Activated B cell treated with CpG ODN at 0.5 μM for 24 hours (primary cell): ENCODE results near the gene DUSP3. TPM values are rescaled to one million over a fixed set of nuclear protein-coding genes. Genes with fewer than 3 reads are reported as not detected.

Source experiments
- ATAC-seq: fragments of 200-7000 bp; cut with Tn5 transposase; one replicate; pipeline ENCODE4 v1.10.0; 2021; ENCODE audit warnings: low read depth, mild to moderate bottlenecking, moderate library complexity
- CTCF ChIA-PET: fragments of 350-600 bp; sonication (Branson Sonifier 250); formaldehyde crosslinking; loops from one replicate; lab custom pipeline; 2021; ENCODE audit warnings: antibody characterized with exemption; lab: Charles Lee
- POLR2A ChIA-PET: fragments of 350-600 bp; sonication (Branson Sonifier 250); formaldehyde crosslinking; loops from one replicate; lab custom pipeline; 2021; ENCODE audit warnings: antibody characterized with exemption; lab: Charles Lee
- DNase-seq: peaks from one replicate; pipeline ENCODE4 v3.0.0; 2022
- H3K27ac Mint-ChIP-seq: one replicate; pipeline ENCODE4 v1.8.0; 2020; ENCODE audit warnings: mixed read lengths
- H3K27me3 Mint-ChIP-seq: one replicate; pipeline ENCODE4 v1.8.0; 2021; ENCODE audit warnings: mixed read lengths
- H3K36me3 Mint-ChIP-seq: one replicate; pipeline ENCODE4 v1.8.0; 2021; ENCODE audit warnings: low read depth, mixed read lengths
- H3K4me1 Mint-ChIP-seq: one replicate; pipeline ENCODE4 v1.8.0; 2021; ENCODE audit warnings: mixed read lengths
- H3K4me3 Mint-ChIP-seq: one replicate; pipeline ENCODE4 v1.8.0; 2020; ENCODE audit warnings: mild to moderate bottlenecking, mixed read lengths
- H3K9me3 Mint-ChIP-seq: one replicate; pipeline ENCODE4 v1.8.0; 2020; ENCODE audit warnings: mixed read lengths
- intact Hi-C: fragments of 100-400 bp; cut with micrococcal nuclease; formaldehyde crosslinking; loops from one replicate; pipeline ENCODE4 v1.15.1; 2024
- total RNA-seq: library from RNA; stranded (reverse); gene quantifications from 2 replicates; pipeline ENCODE4 v1.2.3, GENCODE V29; 2022
- TF ChIP-seq, protein P1 (sequence below): fragments of 200-600 bp; IDR thresholded peaks from one replicate; pipeline ENCODE4 v1.8.0; 2022; ENCODE audit warnings: antibody characterized with exemption, mild to moderate bottlenecking

The DUSP3 gene
- total RNA-seq, 1 donor from 2014 or later, result 16.6 TPM

DNA sequence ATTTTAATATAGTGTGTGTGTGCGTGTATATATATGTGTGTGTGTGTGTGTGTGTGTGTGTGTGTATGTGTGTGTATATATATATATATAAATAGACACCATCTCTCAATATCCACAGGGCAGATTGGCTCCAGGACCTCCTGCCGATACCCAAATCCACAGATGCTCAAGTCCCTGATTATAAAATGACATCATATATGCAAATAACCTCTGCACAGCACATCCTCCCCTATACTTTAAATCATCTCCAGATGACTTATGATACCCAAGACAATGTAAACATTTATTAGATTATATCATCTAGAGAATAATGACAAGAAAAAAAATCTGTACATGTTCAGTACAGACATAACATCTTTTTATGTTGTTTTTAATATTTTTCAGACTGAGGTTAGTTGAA, 7.8 kb downstream of the DUSP3 start:
- peaks cover 45% of the 10 kb centered on the region for H3K4me1 Mint-ChIP-seq
- ATAC-seq, result no peak
- POLR2A ChIA-PET, result no interaction called here
- CTCF ChIA-PET, result interaction anchor here (1.9 kb wide), 1 partner anchor 10 kb away, joined by 4 read pairs; no protein-coding TSS in a partner anchor
- no peak for DNase-seq
- no peak overlapping the region for H3K4me3 Mint-ChIP-seq
- no peaks in the 10 kb centered on the region for H3K9me3 Mint-ChIP-seq
- peaks cover 38% of the 10 kb centered on the region for H3K36me3 Mint-ChIP-seq
- TF ChIP-seq, protein P1, sequence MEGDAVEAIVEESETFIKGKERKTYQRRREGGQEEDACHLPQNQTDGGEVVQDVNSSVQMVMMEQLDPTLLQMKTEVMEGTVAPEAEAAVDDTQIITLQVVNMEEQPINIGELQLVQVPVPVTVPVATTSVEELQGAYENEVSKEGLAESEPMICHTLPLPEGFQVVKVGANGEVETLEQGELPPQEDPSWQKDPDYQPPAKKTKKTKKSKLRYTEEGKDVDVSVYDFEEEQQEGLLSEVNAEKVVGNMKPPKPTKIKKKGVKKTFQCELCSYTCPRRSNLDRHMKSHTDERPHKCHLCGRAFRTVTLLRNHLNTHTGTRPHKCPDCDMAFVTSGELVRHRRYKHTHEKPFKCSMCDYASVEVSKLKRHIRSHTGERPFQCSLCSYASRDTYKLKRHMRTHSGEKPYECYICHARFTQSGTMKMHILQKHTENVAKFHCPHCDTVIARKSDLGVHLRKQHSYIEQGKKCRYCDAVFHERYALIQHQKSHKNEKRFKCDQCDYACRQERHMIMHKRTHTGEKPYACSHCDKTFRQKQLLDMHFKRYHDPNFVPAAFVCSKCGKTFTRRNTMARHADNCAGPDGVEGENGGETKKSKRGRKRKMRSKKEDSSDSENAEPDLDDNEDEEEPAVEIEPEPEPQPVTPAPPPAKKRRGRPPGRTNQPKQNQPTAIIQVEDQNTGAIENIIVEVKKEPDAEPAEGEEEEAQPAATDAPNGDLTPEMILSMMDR, result no peak
- no peaks in the 10 kb centered on the region for H3K27me3 Mint-ChIP-seq
- H3K27ac Mint-ChIP-seq, result no peak overlapping the region
- intact Hi-C loops, result no loop called here

DNA sequence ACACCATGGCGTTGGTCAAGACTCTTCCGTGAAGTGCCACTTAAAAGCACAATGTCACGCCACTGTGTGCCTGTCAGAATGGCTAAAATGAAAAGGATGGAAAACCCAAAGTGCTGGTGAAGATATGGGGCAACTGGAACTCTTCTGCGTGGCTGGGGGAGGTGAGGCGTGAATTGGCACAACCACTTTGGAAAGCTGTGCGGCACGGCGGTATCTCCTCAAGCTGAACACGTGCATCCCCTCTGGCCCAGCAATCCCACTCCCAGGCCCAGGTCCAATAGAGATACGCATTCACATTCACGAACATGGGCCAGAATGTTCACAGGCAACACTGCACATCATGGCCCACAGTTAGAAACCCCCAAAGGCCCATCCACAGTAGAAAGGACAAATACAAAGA, 8.9 kb downstream of the DUSP3 start:
- Mint-ChIP-seq H3K4me1 (peaks cover 37% of the 10 kb centered on the region), H3K4me3 (no peak overlapping the region), H3K27ac (no peak overlapping the region), H3K27me3 (no peaks in the 10 kb centered on the region), H3K9me3 (no peaks in the 10 kb centered on the region), H3K36me3 (peaks cover 36% of the 10 kb centered on the region)
- ATAC-seq, result no peak
- CTCF ChIA-PET, result interaction anchor here (1.9 kb wide), 1 partner anchor 9 kb away, joined by 4 read pairs; no protein-coding TSS in a partner anchor
- intact Hi-C loops, result no loop called here
- DNase-seq, result no peak
- POLR2A ChIA-PET, result no interaction called here
- TF ChIP-seq, protein P1, result no peak

DNA sequence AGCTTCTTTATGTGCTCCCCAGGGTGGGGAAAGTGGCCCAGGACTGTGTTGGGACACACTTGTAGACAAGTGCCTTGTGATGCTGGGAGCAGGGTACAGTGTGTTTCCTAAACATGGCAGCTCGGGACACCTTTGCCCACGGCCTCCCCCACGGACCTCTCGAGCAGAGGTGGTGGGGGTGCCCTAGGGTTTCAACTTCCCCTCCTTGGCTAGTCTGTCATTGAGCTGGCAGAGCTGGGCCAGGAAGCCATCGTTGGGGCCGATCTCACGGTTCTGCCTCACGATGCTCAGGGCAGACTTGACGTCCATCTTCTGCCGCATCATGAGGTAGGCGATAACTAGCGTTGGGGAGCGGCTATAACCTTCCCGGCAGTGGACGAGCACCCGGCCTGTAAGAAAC, 9.4 kb downstream of the DUSP3 start:
- POLR2A ChIA-PET, result no interaction called here
- DNase-seq, result no peak
- no peaks in the 10 kb centered on the region for H3K9me3 Mint-ChIP-seq
- peaks cover 36% of the 10 kb centered on the region for H3K4me1 Mint-ChIP-seq
- H3K4me3 Mint-ChIP-seq, result no peak overlapping the region
- peaks cover 35% of the 10 kb centered on the region for H3K36me3 Mint-ChIP-seq
- intact Hi-C loops, result no loop called here
- H3K27me3 Mint-ChIP-seq, result no peaks in the 10 kb centered on the region
- TF ChIP-seq, protein P1, result no peak
- CTCF ChIA-PET, result interaction anchor here (1.9 kb wide), 1 partner anchor 8 kb away, joined by 4 read pairs; no protein-coding TSS in a partner anchor
- H3K27ac Mint-ChIP-seq, result no peak overlapping the region
- ATAC-seq, result no peak

DNA sequence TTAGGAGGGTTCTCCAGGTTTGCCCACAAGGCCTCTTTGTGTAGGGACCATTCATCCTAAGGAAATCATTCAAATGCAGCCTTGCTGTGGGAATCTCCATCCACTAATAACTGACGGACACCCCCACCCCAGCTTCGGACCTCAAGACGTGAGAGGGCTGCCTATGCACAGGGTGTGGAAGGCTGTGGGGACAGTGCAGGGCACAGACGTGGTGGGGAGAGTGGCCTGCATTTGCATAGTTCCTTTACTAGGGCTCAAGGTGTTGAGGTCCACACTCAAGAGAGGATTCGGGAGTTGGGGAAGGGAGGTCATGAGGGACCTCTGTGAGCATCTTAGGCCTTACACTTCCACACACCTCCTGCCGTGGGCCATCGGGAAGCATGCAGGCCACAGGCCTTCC, 9.8 kb downstream of the DUSP3 start:
- DNase-seq (no peak), ATAC-seq (no peak)
- Mint-ChIP-seq H3K27me3 (no peaks in the 10 kb centered on the region), H3K4me3 (no peak overlapping the region), H3K27ac (no peak overlapping the region), H3K4me1 (peaks cover 32% of the 10 kb centered on the region), H3K9me3 (no peaks in the 10 kb centered on the region), H3K36me3 (peaks cover 31% of the 10 kb centered on the region)
- ChIA-PET POLR2A (no interaction called here), CTCF (interaction anchor here (1.9 to 14.2 kb wide), 2 partner anchors 8 to 72 kb away, joined by 4 to 301 read pairs; no protein-coding TSS in a partner anchor)
- intact Hi-C loops, result no loop called here
- TF ChIP-seq, protein P1, result no peak

DNA sequence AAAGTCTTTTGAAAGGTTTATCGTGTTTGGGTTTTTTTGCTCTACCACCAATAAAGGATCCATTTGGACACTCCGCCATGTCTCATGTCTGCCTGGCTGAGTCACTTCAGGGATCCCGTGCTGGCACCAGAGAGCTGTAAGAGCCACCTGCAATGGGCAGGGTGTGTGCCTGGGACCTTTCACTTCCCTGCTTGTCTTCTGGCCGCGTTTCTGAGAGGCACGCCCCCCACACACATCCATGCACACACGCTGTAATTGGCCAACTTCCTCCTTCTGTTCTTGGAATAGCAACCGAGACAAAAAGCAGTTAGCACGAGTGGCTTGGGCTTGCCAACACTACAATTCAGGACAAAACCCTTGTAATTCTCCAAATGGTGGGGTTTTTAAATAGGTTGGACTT, 10.4 kb downstream of the DUSP3 start:
- peaks cover 29% of the 10 kb centered on the region for H3K4me1 Mint-ChIP-seq
- no peak overlapping the region for H3K4me3 Mint-ChIP-seq
- TF ChIP-seq, protein P1, result no peak
- intact Hi-C loops, result no loop called here
- peak overlapping the region; percentile 21 for H3K27ac Mint-ChIP-seq
- ChIA-PET CTCF (interaction anchor here (14.2 kb wide), 1 partner anchor 72 kb away, joined by 301 read pairs; no protein-coding TSS in a partner anchor), POLR2A (interaction anchor here (0.5 kb wide), 1 partner anchor 298 kb away, joined by 6 read pairs; no protein-coding TSS in a partner anchor)
- DNase-seq (no peak), ATAC-seq (peak; percentile 66)
- H3K9me3 Mint-ChIP-seq, result no peaks in the 10 kb centered on the region
- H3K36me3 Mint-ChIP-seq, result peaks cover 27% of the 10 kb centered on the region
- H3K27me3 Mint-ChIP-seq, result peaks cover 2% of the 10 kb centered on the region
